HEK293T (cell line): ENCODE measurements around the gene LRRC14B.

Experiments
- ELF4 ChIP-seq: fragments of 450-650 bp; IDR thresholded peaks from 2 replicates; pipeline ENCODE4 v1.6.1; 2017; ENCODE audit warnings: antibody characterized with exemption
- FOXM1 ChIP-seq: fragments of 450-650 bp; IDR thresholded peaks from 2 replicates; pipeline ENCODE4 v1.6.1; 2017; ENCODE audit warnings: mild to moderate bottlenecking, borderline replicate concordance

DNA sequence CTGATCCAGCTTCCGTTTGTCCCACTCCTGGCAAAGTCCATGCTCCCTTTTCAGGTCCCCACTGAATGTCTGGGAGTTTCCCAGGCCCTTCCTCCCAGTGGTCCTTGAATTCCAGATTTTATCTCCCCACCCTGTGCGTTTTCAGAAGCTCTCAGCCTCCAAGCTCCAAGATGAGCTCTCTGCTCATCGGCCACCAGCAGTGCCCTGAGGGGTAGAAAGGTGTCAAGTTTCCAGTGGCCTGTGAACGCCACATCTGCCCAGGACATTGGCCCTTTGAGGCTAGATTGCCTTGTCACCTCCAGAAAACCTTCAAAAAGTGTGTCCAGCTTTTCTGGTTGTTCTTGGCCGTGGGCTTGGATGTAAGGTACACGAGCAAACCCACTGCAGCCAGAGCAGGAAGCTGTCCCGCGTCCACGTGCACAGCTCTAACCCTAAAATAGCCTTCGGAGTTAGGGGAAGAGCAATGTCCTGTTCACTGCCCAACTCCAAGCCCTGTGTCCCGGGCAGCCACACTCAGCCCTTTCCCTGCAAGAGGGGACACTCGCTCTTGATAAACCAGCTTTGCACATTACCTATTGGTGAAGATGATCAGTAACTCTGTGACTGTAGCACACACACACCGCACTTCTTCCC is 10.9 kb upstream of the LRRC14B start:
- TF ChIP-seq FOXM1 (no peak), ELF4 (no peak)
